ENCODE results near the gene B3GAT1. TPM values are rescaled to one million over a fixed set of nuclear protein-coding genes. Genes with fewer than 3 reads are reported as not detected.
"Not testable (repeated sequence)": the region's sequence is repeated elsewhere in the genome, so short reads cannot be mapped to it uniquely, and the experiment has no call there.

Gene B3GAT1
- total RNA-seq = 0.79 TPM

GRCh38 chr11:134412203-134413042, at the start of gene B3GAT1:
TSS of gene B3GAT1 (minus strand) at chr11:134412242. CDS start at chr11:134387659, 24,583 bp downstream.
- no peak for DNase-seq

GRCh38 chr11:134461621-134462020, 49.6 kb upstream of the B3GAT1 start:
- DNase-seq = no peak

GRCh38 chr11:134460881-134461280, 48.8 kb upstream of the B3GAT1 start:
- no peak for DNase-seq

DNA sequence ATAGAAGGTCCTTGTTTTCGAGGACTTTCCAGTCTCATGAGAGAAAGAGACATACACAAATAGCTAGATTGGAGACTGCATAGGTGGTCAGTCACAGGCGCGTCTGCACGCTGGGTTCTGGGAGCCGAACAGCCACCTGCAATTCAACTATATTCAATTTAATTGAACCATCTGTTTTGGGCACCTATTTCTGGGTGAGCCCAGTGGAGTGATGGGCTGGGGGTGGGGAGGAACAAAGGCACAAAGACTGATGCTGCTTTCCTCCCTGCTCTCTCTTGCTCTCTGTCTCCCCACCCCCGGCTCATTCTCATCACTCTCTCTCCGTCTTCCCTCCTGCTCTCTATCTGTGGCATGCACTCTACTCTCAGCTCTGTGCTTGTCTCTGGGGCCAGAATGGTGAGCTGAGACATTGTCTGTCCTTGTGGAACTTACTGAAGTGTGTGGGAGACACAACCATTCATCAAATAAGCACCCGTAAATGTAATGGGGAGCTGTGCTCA, 48.1 kb upstream of the B3GAT1 start:
- DNase-seq = no peak

DNA sequence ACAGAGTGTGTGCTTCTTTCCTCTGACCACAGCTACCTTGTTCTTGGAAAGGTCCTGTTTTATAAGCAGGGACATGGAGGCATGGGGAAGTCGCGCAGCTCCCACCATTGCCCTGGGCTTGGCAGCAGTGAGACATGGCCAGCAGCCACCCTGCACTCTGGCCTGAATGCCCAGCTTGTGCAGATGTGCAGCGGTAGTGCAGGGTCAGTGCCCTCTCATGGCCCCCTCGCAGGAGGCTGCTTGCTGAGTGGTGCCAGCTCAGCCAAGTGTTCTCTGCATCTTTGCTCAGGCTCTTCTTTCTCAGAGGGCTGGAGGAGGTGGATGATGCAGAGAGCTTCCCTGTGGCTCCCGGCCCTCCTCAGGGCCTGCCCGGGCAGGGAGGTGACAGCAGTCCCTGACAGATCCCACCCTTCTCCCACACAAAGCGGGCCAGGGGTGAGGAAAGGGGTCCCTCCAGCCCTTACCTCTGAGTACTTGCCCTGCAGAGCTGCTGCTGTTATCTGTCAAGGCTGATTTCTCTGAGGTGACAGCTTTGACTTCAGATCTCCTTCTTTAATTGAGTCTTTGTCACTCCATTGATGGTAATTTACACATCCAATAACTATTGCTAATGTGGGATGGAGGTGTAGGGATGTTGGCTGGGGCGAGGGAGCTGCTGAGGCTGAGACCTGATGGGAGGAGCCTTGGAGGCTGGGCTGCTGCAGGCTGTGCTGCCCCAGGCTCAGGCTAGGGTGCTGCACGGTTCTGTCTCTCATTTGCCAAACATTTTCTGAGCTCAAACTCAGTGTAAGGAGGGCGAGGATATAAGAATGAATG, 47.4 kb upstream of the B3GAT1 start:
- DNase-seq = no peak

DNA sequence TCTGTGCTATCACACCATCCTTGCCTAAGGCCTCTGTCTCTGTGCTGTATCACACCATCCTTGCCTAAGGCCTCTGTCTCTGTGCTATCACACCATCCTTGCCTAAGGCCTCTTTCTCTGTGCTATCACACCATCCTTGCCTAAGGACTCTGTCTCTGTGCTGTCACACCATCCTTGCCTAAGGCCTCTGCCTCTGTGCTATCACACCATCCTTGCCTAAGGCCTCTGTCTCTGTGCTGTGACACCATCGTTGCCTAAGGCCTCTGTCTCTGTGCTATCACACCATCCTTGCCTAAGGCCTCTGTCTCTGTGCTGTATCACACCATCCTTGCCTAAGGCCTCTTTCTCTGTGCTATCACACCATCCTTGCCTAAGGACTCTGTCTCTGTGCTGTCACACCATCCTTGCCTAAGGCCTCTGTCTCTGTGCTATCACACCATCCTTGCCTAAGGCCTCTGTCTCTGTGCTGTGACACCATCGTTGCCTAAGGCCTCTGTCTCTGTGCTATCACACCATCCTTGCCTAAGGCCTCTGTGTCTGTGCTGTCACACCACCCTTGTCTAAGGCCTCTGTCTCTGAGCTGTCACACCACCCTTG, 45.5 kb upstream of the B3GAT1 start:
- not testable (repeated sequence) for DNase-seq

- no peak for DNase-seq
Observed at GRCh38 chr11:134455516-134455915, 43.5 kb upstream of the B3GAT1 start.

GRCh38 chr11:134454146-134454690, 42.2 kb upstream of the B3GAT1 start:
- no peak for DNase-seq

- DNase-seq = no peak
Observed at GRCh38 chr11:134453441-134453840, 41.4 kb upstream of the B3GAT1 start.

- no peak for DNase-seq
Observed at GRCh38 chr11:134452838-134453155, 40.8 kb upstream of the B3GAT1 start.

- DNase-seq = no peak
Observed at GRCh38 chr11:134452026-134452837, 40.2 kb upstream of the B3GAT1 start.

DNA sequence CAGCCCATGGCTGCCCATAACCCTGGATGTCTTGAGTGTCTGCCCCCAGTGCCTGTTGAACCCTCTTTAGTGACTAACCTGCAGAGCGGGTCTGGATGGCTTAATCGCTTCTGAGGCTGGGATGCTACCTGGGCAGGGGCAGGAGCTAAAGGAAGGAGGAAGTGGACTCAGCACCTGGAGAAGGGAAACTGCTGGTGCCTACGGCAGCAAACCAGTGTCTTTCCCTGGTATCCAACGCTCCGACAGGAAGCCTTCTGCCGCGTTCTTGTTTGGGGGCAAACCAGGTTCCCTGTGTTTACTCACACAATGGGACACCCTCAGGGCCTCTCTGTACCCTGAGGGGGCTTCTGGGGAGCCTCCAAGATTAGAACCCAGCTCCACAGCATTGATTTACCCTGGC, 38.1 kb upstream of the B3GAT1 start:
- DNase-seq = no peak

DNA sequence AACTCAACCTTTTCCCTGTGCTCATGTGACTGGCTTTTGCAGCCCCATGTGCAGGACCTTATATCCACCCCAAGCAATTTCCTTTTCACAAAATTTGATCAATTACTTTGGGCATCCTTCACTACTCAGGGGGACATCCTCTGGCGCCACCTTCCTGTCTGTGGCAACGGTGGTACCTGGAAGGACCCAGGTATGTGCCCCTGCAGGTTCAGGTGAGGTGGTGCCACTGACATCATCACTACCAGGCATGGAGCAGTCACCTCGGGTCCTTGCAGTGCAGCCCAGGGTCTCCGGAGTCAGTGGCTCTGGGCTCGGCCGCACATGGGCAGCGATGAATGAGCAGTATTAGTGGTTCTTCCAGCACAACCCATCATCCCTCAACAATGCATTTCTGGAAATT, 37.7 kb upstream of the B3GAT1 start:
- no peak for DNase-seq

GRCh38 chr11:134449051-134449450, 37.0 kb upstream of the B3GAT1 start:
- no peak for DNase-seq

DNA sequence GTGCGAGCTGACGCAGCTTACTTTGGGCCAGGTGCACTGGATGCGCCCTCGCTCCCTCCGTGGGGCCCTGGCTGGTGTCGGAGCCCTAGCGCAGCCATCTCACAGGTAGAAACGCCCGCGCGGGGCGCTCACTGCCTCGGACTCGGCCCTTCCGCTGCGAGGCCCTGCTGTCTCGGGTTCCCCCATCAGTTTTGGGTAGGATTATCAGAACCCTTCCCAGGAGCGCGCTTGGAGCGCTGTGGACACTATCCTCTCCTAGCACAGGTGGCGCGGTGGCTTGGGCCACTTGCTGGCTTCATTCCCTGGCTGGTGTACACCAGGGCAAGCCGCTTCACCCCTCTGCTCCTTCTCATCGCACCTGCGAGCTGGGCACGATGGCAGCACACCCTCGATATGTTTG, 35.7 kb upstream of the B3GAT1 start:
- no peak for DNase-seq

DNA sequence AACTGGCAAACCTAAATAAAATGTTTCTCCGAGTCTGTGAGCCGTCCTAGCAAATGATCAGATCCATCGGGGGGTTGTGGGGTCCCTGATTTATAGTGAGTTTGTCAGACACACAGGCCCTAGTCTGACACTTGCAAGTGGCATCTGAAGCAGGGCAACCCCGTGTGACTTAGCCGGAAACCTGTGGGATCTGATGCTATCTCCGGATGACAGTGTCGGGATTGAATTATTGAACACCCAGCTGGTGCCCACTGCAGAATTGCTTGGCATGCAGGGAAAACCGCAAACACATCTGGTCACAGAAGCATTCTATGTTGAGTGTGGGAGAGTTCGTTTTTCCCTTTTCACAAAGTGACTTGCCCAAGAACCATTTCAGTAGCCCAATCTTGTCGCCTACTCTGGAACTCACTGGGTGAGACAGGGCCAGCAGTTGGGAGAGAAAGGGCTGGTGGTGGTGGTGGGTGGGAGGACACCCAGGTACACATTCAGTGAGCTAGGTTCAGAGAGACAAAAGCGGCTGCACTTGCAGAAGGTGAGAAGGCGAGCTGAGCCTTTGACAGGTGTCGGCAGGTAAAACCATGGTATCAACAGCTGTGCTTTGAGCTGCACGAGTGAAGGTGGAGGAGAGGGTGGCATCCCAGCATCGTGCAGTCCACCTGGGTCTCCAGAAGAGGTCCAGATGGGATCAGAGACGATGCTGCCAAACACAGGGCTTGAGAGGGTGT, 33.7 kb upstream of the B3GAT1 start:
- no peak for DNase-seq

DNA sequence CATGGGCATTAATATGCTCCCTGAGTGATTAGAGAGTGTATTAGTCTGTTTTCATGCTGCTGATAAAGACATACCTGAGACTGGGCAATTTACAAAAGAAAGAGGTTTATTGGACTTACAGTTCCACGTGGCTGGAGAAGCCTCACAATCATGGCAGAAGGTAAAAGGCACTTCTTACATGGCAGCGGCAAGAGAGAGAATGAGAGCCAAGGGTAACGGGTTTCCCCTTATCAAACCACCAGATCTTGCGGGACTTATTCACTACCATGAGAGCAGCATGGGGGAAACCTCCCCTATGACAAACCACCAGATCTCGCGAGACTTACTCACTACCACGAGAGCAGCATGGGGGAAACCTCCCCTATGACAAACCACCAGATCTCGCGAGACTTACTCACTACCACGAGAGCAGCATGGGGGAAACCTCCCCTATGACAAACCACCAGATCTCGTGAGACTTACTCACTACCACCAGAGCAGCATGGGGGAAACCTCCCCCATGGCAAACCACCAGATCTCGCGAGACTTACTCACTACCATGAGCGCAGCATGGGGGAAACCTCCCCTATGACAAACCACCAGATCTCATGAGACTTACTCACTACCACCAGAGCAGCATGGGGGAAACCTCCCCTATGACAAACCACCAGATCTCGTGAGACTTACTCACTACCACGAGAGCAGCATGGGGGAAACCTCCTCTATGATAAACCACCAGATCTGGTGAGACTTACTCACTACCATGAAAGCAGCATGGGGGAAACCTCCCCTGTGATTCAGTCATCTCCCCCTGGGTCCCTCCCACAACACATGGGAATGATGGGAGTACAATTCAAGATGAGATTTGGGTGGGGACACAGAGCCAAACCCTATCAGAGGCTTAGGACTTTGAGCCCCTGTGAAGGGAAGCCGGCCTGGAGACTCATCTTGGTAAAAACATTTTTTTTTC, 32.4 kb upstream of the B3GAT1 start:
- not testable (repeated sequence) for DNase-seq

- no peak for DNase-seq
Observed at GRCh38 chr11:134443246-134443645, 31.2 kb upstream of the B3GAT1 start.

DNA sequence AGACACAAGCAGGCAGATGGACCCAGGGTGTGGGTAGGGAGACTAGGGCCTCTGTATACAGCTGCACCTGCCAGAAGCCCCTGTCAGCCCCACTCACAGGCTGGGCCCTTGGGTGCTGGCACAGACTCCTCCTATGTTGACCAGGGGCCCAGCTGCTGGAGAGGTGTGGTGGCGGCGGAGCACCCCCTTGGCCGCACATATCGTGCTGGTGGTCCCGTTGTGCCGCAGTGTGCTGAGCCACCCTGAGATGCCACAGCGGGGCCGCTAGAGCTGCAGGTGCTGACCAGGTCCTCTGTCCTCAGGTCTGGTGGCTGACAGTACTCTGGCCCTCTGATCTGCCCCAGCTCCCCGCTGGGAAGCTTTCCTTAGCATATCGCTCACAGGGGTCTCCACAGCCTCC, 30.2 kb upstream of the B3GAT1 start:
- no peak for DNase-seq

DNA sequence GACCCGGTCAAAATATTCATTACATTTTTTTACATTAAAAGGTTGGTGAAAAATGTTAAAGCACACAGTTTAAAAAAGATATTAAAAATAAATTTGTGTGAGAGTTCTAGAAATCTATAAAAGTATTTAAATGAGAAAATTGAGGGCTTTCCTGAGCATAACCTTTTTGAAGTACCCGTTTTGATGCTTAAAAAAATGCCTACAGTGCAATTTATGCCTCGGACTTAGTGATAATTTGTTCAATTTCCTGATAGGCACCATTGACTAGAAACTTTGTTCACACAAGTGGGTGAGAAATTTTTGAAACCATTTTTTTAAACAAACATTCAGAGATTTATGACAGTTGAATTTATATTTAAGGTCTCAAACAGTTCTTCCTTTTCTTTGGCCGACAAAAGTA, 29.7 kb upstream of the B3GAT1 start:
- DNase-seq = no peak

Data from skin of body (tissue), 2 donors.